MM.1S (cell line): Measurements from ENCODE around the gene ENOPH1.

ENCODE experiments used
- EZH2 ChIP-seq: fragments of 300-600 bp; sonication (generic); optimal IDR thresholded peaks from 2 replicates; pipeline ENCODE3; 2017; ENCODE audit warnings: low read depth, mild to moderate bottlenecking, antibody characterized with exemption, low read length, mixed read lengths
- TF ChIP-seq, protein P1 (sequence below): fragments of 300-600 bp; sonication (generic); IDR thresholded peaks from 2 replicates; pipeline ENCODE4 v1.5.1; 2016; ENCODE audit warnings: antibody characterized with exemption, low read length, mixed read lengths

DNA sequence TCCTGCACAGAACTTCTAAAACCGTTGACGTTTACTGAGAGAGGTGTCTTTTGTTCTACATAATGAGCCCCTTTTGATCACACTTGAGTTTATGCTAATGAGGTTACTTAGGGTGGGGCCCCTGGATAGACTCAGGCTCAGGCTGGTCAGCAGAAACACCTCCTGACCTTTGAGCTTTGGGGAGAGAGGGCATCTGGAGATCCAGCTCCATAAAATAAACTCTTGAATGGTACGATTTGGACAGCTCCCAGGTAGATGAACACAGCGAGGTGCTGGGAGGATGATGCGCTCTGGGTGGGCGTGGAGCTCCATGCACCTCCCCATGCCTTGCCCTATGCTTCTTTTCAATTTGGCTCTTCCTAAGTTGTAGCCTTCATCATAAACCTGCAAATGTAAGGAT lies 52.0 kb downstream of the ENOPH1 start:
- TF ChIP-seq, protein P1, sequence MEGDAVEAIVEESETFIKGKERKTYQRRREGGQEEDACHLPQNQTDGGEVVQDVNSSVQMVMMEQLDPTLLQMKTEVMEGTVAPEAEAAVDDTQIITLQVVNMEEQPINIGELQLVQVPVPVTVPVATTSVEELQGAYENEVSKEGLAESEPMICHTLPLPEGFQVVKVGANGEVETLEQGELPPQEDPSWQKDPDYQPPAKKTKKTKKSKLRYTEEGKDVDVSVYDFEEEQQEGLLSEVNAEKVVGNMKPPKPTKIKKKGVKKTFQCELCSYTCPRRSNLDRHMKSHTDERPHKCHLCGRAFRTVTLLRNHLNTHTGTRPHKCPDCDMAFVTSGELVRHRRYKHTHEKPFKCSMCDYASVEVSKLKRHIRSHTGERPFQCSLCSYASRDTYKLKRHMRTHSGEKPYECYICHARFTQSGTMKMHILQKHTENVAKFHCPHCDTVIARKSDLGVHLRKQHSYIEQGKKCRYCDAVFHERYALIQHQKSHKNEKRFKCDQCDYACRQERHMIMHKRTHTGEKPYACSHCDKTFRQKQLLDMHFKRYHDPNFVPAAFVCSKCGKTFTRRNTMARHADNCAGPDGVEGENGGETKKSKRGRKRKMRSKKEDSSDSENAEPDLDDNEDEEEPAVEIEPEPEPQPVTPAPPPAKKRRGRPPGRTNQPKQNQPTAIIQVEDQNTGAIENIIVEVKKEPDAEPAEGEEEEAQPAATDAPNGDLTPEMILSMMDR: no peak
- TF ChIP-seq EZH2: no peak
